SHP77 (cell line): ENCODE data around the gene MRPS6.

Source experiments
- DNase-seq, 2 experiments: peaks; one replicate each; lab custom pipeline; 2025; lab: John Stamatoyannopoulos, UW

The MRPS6 gene

DNA sequence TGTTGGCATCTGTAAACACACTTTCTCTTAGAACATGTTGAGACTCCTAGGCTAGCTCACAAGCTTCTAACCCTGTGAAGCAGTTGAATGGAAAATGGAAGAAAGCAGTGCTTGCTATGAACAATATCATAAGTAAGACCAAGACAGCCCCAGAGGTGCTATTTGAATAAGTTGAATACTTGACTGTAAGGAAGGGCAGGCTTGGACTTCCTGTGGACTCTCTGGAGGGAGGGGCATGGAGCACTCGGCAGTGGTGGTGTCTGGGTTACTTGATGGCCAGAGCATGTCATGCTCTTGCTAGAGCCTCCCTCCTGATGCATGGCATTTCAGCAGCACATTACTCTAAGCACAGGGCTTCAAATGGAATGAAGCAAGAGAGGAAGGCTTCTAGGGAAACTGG is 60.0 kb downstream of the MRPS6 start:
- no peak for DNase-seq

- no peak for DNase-seq
Observed at GRCh38 chr21:34133802-34134201, 60.4 kb downstream of the MRPS6 start.

DNA sequence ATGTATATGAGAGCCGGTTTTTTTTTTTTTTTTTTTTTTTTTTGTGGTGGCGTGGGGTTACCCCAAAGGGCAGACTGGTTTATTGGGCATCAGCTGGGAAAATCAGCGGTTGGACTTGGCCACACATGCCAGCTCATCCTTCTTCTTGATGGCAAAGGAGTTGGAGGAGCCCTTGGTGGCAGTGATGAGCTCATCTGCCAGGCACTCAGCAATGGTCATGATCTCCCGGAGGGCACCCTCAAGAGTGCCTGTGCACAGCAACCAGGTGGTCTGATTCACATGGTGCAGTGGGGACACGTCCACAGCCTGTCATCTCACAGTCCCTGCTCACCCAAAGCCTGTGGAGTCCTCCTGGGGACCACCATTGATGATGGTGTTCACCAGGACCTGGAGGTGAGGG is 62.0 kb downstream of the MRPS6 start:
- DNase-seq, result no peak

GRCh38 chr21:34141373-34141772 is 68.0 kb downstream of the MRPS6 start:
- DNase-seq, result no peak

- no peak for DNase-seq
Observed at GRCh38 chr21:34143685-34144182, 70.4 kb downstream of the MRPS6 start.

DNA sequence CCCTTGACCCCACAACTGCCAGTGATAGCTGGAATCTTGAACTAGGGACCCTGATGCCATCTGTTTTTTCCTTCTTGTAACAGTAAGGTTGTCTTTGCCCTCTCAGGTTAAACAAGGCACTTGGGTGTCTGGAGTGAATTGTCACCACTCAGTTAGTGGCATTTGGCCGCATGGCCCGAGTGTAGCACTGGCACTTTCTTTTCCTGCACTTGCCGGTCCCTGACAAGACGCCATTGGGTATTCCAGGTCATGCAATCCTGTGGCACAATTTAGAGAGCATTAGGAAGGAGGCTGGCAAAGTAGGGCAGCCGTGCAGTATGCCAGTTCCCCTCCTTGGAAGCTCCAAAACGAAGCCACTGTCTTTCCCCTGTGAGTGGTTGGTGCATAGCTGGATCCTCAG is 70.8 kb downstream of the MRPS6 start:
- no peak for DNase-seq

- DNase-seq, result no peak
Observed at GRCh38 chr21:34147792-34148418, 74.5 kb downstream of the MRPS6 start.

DNA sequence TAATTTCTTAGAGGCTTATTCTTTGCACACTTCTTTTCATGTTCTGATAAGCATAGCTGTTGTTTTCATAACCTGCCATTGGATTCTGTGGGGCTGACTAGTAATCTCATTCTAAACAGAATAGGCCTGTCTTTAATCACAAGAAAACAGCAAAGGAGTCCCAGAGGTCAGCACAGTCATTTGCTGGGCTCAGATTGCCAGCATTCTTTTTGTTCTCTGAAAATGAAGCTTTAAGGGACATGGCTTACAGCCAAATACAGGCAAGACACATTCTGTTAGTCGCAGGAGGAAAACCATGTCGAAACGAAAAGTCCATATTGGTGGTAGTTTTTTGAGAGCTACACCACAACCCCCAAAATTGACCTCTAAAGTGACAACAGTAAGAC is 75.0 kb downstream of the MRPS6 start:
- no peak for DNase-seq

- DNase-seq, result no peak
Observed at GRCh38 chr21:34148826-34149558, 75.6 kb downstream of the MRPS6 start.

DNA sequence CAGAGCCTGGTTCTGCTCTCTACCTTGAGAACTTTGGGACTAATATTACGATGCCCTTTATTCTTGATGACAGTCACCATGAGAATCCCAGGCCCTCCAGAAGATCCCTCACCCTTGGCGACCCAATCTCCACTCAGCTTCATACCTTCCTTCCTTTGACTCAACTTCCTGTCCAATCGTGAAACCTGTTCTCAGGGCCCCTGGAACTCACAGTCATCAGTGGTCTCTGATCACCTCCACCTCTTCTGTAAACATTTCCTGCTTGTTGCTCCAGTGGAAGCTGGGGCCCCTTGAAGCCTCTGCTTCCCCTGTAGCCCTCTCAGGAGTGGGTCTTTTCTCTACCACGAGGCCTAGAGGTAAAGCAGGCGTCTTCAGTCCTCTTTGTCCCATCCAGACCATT is 79.1 kb downstream of the MRPS6 start:
- no peak for DNase-seq

DNA sequence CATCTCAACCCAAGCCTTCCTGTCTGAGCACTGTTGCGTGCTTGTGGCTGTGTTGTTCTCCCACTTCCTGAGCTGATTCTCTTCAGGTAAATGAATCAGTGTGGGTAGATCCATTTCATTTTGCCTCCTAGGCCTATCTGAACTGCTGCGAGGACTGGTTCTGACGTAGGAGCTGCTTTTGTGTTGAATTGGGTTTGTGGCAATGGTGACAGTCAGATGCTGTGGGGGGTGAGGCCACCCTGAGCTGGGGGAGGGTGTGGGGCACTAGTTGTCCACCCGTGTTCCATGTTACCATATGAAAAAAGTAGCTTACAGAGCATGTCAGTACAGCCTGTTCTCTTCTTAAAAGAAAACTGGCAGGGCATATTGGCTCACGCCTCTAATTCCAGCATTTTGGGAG is 81.5 kb downstream of the MRPS6 start:
- no peak for DNase-seq

DNA sequence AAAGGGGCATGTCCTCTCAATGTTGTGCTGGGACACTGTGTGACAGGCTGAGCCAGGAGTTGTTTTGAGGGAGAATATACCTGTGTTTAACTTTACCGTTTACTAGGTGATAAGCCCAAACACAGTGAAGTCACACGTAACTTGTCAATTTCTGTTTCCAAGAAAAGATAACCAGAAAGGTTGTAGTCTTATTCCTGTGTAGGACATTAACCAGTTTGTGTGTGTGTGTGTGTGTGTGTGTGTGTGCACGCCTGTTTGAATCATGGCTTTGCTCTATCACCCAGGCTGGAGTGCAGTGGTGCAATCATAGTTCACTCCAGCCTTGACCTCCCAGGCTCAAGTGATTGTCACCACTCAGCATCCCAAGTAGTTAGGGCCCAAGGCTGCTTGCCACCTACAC is 83.6 kb downstream of the MRPS6 start:
- no peak for DNase-seq

- DNase-seq, result no peak
Observed at GRCh38 chr21:34157521-34157920, 84.1 kb downstream of the MRPS6 start.

GRCh38 chr21:34158866-34159835 is 85.8 kb downstream of the MRPS6 start:
- DNase-seq, result no peak

DNA sequence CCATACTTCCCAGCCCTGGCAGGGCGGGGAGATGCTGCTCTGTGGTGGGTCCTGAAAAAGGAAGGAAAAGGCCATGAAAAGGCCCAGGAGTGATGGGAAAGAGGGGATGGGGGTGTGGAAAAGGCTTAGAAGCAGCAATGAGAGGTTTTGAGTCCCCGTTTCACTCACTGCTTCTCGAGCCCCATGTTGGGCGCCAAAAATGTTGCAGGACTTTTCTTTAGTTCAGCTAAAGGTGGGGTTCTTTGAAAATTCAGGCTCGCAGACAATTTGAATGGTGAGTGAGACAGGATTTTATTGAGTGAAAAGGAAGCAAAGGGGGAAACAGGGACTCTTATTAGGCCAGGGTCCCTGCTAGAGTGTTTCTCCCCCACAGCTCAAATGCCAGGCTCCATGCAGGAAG is 93.1 kb downstream of the MRPS6 start:
- no peak for DNase-seq

DNA sequence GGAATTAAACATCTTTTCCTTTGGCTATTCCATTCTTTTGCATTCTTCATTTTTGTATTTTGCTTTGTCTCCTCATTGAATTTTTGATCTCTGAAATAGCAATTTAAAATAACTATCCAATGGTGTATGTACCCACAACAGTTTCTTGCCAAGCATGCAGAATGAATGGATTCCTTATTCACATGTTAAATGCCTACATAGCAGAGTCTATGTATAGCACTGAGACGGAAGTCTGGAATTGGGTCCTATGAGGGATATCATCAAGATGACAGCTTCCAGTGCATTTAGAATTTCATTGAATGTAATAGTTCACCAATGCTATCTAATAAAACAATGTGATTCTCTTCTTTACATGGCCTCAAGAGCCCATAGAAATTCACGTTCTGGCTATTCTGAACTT is 97.5 kb downstream of the MRPS6 start:
- no peak for DNase-seq

- DNase-seq, result no peak
Observed at GRCh38 chr21:34174470-34174869, 101.1 kb downstream of the MRPS6 start.

- DNase-seq, result no peak
Observed at GRCh38 chr21:34176448-34176847, 103.1 kb downstream of the MRPS6 start.

DNA sequence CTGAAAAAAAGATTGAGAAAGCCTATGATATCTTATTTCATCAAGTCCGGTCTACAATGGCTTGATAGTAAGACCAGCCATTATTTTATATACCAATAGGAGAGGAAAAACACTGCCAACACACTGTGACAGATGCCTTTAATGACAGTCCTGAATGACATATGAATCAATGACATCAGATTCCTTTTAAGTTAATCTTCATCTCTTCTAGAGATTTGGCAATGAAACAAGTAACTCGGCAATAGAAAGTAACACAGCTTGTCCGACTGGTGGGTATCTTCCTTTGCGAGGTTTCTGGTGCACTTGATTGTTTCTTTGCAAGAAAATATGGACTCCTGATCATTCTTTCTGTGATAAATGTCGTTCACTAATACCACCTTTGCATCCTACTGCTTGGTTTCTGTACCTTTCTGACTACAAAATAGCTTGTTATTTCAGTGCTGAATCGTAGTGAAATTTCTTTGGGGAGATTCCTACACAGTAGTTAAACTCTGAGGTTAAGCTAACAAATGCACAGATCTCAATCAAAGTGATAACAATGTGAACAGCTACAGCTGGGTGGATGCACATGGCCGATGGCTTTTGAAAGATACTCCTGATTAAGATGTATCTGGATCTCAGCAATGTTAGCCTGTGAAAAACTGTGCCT is 104.7 kb downstream of the MRPS6 start:
- no peak for DNase-seq

DNA sequence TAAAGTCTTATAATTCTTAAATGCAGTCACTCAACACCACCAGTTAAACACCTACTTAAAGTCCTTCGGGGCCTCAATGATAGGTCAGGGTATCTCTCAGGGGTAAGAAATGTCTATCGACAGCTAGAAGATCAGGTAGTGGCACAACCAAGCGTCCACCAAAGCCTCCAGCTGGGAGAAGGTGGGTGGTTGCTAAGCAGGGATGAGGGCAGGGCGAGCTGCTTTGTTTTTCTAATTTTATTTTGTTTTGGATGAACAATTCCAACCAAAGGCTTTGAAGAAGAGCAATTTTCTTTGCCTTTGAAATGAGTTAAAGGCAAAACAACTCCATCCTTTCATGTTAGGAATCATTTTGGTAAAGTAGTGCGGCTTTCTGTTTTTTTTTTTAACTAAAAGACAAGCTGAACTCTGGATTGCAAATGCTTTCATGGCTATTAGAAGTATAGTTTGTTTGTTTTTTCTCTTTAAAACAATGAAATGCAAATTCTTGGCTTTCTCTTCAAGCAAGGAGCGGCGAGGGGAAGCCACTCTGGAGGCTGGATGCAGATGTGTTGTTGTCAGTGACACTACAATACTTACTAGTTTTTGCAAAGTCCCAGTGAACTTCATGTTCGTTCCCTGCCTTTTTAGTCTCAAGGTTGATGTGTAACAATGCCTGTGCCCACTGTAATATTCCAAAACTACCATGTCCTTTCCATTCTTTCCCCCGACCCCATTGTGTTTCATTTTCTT is 106.0 kb downstream of the MRPS6 start:
- DNase-seq, result no peak

DNA sequence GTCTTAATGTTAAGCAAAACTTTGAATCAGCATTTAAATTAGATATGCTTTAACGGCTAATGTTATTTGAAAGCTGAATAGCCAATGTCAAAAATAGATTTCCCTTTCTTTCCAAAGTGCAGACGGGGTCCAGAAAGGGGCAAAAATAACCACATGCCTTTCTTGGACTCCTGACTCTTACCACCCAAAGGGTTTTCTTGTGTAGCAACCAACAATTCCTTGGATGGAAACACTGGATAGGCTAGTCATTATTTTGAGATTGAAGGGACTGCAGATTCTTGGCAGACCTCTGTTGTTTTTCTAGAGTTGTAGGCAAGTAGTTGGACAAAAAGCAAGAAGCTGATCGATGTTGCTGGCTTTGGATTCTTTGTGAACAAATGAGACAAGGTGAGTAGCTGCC is 107.0 kb downstream of the MRPS6 start:
- no peak for DNase-seq
